ENCODE results near the gene PTPRN2.
"Not testable (repeated sequence)": the region's sequence is repeated elsewhere in the genome, so short reads cannot be mapped to it uniquely, and the experiment has no call there.

The PTPRN2 gene

DNA sequence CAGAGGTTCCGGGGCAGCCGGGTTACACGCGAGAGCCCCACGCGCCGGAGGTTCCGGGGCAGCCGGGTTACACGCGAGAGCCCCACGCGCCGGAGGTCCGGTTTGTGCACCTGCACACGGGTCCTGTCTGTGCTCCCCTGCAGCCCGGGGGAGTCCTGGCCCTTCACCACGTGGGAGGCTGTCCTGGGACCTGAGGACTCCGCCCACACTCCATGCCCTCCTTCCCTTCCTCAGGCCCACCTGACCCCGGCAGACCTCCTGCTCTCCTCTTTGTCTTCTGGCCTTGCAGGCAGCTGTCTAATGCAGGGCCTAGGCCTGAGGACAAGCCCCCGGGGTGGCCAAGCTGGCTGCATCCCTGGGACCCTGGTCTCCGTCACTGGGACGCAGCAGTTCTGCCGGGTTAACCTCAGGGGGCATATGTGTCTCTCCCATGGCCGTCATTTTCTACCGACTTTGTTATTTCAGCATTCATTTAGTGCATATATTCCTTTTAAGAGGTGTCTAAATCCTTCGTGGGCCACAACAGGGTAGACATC is 876.2 kb downstream of the PTPRN2 start:
- no peak for DNase-seq (ENCODE audit: low spot score)
- no peak for FAIRE-seq

DNA sequence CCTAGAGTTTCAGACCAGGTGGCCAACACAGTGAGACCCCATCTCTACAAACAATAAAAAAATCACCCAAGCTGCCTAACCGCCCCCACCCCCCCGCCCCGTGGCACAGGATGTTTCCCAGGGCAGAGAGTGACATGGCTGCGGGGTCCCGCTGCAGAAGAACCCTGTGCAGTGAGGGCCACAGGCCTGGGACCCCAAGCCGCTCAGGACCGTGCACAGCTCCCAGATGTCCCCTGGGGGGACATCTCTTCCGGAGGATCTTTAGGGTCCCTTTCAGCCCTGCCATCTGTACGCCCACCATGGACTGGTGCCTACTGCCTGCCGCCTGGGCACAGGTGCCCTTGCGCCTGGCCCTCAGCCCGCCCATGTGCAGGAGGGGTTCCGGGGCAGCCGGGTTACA is 877.2 kb downstream of the PTPRN2 start:
- FAIRE-seq (no peak), DNase-seq (ENCODE audit: low spot score) (no peak)

DNA sequence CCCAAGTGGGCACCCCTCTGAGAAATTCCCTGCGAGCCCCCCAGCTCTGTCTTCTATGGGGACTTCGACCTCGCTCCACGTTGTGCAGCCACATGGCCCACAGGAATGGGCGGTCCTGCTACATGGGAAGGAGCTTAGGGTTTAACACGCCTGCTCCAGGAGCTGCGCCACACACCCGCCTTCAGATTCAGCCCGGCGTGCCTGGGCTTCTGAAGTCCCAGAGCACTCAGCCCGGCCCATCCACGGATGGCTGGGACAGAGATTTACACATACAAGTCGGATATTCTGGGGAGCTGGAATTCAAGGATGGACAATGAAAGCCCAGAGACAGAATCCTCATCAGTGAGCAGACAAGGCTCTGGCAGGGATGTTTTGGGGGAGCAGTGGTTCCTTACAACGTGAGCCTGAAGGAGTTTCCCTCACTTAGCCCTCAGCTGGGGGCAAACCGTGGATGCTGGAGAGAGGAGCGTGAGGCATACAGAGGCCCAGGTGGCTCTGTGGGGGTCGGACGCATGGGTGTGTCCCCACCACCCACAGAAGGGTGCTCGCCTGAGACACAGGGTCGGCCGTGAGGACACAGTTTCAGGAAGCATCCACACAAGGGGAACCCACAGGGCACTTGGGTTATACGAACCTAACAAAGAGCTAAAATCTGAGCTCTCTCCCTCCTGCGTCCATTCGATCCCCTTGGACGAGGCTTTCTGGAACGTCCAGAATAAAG is 877.9 kb downstream of the PTPRN2 start:
- FAIRE-seq (no peak), DNase-seq (ENCODE audit: low spot score) (no peak)

DNA sequence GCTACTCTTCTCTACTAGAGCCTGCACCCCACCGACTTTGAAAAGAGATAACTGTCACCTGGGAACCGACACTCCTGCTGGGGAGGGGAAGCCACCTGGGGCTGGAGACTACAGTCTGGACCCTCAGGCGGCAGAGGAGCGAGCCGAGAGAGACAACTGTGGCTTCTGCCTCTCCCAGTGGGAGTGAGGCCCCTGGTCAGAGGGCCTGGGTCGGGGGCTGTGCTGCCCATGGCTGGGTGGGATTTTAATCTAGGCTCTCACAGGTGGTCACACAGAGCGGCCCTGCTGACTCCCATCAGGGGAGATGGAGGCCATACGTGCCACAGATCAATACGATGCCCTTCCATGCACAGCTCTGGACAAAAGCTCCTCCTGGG is 878.7 kb downstream of the PTPRN2 start:
- FAIRE-seq, result no peak
- DNase-seq (ENCODE audit: low spot score), result no peak

DNA sequence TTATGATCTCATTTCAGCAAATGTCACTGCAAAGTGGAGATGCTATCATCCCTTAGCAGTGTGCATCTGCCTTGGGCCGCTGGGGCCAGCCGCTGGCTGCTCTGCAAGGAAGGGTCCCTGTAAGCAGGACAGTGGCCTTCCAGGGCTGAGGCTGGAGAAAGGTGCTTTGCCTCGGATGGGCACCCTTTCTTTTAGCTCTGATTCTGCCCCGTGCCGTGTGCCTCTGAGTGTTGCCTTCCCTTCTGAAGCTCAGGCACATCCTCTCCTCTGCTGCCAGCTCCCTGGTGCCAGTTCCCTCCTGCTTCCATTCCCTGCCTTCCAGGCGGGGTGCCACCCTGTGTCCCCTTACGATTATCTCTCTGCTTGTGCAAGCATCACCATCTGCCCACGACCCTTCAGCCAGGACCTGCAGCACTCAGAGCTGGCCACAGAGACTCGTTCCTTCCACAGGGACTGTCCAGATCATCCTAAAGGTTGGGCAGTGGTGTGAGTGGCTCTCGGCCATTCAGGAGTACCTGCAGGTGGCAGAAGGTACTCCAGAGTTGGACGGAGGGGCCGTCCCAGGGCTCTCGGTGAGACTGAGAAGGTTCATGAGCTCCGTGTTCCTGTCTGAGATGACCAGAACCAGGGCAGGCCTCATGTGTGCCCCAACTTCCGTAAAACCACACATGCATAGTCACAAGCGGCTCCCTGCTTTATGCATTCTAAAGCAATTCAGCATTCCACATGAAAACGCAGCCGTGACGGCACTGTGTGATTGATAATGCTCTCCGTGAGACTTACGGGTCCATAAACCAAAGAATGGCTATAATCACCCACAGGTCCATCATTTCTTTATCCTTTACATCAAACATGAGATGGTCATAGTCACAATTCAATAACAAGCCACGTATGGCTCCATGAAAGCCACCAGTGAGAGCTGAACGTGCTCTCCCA is 879.4 kb downstream of the PTPRN2 start:
- FAIRE-seq, result no peak

DNA sequence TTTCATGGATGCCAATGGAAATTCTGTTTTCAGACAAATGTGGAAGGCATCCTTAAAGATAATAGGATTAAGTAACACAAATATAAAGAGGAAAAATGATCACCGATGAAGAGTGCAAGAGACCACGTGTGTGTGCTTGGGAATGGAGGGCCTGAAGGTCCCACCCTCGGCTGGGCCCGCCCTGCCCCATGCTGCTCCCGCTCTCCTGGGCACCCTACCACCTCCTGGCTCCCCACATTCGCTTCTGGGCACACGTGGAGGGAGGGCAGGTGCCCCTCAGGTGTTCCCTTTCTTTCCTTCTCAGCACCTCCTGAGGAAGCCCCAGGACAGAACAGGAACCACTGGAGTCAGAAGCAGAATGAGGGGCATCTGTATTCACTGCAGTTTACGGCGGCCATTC is 883.3 kb downstream of the PTPRN2 start:
- DNase-seq (ENCODE audit: low spot score) (no peak), FAIRE-seq (no peak)

More for the DNA sequence above, 879.4 kb downstream of the PTPRN2 start:
- no peak for DNase-seq (ENCODE audit: low spot score)

DNA sequence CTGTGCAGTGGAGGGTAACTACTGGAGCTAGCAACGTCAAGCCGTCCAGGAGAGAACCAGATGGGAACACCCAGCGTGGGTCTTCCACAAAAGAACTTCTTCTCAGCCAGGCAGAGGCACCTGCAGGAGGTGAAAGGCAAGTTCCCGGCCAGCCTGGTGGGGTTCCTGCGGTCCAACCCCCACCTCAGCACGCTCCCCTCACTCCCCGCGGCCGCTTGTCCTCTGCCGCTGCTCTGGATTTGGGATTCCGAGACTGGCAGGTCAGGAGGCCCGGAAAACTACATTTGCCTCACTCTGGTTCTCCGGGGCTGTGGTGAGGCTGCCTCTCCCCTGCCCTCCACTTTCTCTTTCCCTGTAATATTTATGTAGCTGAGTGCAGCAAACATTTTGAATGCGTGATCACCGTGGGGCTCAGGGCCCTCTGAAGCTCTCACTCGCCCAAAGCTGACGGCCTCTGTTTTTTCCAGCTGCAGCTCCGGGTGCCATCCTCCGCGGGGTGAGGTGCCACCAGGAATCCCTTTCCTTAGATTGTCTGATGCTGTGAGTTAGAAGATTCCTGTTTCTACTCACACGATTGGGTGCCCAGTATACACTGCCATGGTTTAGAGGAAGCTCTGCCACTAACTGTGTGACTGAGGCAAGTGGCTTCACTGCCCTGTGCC is 884.0 kb downstream of the PTPRN2 start:
- no peak for DNase-seq (ENCODE audit: low spot score)
- no peak for FAIRE-seq

DNA sequence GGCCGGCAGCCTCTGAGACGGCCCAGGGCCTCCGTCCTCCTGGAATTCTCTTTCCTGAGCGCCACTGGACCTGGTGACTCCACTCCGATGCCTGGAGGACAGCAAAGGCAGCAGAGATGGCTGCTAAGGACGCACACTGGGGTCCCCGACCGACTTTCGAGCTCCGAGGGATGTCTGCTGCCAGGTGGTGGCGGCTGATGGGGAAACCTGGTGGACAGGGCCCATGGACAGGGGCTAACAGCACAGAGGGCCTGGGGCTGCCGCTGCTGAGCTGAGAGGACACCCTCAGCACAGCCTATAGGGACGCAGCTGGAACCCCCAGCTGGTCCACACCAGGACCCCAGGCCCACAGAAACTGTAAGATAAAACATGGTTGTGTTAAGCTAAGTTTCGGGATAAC is 884.5 kb downstream of the PTPRN2 start:
- no peak for FAIRE-seq
- DNase-seq (ENCODE audit: low spot score), result no peak

DNA sequence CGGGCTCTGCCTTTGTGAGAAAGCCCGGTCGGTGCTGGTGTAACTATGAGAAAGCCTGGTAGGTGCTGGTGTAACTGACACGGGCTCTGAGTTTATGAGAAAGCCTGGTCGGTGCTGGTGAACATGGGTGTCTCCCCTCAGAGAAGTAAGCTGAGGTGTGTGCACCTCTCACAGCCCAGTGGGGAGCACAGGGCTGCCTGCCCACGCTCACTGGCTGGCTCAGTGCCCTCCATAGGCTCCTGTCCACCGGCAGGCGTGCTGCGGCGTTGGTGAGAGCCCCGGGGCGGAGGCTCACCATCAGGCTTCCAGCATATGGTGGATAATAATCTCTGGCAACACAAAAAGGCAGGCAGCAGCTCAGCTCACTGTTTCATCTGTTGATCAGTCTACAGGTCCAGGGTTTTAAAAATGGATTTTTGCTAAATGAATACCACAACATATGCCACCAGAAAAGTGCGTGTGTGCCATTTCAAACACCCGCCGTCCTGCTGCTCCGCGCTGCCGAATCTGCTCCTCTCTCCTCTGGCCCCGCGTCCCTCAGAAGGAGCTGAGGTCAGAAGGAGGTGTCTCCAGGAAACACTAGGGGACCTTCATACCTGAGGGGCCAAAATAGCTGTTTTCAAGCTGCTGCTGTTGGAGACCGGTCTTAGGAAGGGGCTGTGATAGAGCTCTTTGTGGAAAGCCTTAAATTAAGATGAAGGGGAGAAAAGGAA is 885.2 kb downstream of the PTPRN2 start:
- no peak for DNase-seq (ENCODE audit: low spot score)
- no peak for FAIRE-seq

DNA sequence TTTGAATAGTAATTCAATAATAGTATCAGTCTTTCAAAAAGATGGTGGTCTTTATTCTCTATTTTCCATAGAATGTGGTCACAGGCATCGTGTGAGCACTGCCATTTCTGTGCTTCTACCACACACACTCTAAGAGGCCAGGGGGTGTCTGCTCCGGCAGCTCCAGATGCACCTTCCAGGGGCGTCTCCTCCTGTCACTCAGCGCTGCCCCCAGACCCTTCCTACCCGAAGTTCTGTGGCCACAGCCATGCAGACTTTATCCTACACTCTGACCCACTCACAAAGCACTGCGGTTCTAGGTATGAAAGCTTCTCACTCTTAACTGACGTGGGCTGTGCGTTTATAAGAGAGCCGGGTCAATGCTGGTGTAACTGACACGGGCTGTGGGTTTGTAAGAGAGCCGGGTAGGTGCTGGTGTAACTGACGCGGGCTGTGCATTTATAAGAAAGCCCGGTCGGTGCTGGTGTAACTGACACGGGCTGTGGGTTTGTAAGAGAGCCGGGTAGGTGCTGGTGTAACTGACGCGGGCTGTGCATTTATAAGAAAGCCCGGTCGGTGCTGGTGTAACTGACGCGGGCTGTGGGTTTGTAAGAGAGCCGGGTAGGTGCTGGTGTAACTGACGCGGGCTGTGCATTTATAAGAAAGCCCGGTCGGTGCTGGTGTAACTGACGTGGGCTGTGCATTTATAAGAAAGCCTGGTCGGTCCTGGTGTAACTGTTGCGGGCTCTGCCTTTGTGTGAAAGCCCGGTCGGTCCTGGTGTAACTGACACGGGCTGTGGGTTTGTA is 886.0 kb downstream of the PTPRN2 start:
- FAIRE-seq; DNase-seq (ENCODE audit: low spot score): not testable (repeated sequence)

DNA sequence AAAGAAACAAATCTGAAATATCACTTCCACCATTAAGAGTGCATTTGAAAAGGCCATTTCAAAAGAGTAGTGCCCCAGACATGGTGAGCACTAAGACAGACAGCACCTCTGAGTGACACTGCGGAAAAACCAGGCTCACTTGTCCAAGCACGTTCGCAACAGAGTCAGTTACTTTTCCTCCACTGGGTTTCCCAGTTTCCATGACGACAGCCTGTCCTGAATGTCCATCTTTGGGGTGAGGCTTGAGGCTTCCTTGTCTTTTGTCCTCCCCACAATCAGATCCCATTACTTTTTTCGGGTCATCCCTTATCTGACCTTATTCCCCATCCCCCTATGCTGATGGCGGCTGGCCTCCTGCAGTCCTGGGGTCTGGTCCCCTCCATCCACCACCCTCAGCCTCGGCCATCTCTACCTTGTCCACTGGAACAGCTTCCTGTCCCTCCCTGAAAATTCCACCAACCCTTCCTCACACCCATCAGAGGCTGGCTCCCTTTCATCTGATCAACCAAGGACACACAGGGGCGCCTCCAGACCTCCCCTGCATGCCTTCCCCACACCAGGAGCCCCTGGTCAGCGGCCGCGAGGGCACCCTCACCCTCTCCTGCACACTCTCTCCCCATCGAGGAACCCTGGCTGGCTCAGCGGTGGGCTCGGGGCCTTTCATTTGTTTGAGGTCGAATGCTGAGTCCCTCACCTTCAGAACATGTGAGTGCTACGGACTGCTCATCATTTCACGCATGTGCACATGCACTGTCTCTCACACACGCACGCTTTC is 887.2 kb downstream of the PTPRN2 start:
- no peak for DNase-seq (ENCODE audit: low spot score)
- FAIRE-seq, result no peak

DNA sequence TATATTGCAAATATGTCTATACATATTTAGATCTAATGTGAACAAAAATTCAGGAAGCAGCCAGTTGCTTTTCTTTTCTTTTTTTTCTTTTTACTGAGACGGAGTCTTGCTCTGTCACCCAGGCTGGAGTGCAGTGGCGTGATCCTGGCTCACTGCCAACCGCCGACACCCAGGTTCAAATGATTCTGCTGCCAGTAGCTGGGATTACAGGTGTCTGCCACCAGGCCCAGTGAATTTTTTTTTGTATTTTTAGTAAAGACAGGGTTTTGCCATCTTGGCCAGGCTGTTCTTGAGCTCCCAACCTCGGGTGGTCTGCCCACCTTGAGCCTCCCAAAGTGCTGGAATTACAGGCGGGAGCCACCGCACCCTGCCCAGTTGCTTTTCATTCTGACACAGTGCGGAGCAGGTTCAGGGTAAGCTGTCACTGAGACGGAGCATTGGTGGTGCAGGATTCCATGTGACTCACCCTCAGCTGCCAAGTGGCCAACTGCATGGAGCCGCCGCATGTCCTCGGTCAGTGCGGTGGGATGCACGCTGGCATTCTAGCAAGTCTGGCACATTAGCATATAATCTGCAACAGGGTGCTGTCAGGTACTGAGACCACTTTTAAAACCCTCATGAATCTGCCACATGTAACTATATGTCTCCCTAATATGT is 888.1 kb downstream of the PTPRN2 start:
- DNase-seq (ENCODE audit: low spot score) (no peak), FAIRE-seq (no peak)

DNA sequence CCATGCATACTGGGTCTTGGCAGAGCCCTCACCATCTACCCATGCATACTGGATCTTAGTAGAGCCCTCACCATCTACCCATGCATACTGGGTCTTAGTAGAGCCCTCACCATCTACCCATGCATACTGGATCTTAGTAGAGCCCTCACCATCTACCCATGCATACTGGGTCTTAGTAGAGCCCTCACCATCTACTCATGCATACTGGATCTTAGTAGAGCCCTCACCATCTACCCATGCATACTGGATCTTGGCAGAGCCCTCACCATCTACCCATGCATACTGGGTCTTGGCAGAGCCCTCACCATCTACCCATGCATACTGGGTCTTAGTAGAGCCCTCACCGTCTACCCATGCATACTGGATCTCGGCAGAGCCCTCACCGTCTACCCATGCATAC is 890.3 kb downstream of the PTPRN2 start:
- FAIRE-seq, result not testable (repeated sequence)

DNA sequence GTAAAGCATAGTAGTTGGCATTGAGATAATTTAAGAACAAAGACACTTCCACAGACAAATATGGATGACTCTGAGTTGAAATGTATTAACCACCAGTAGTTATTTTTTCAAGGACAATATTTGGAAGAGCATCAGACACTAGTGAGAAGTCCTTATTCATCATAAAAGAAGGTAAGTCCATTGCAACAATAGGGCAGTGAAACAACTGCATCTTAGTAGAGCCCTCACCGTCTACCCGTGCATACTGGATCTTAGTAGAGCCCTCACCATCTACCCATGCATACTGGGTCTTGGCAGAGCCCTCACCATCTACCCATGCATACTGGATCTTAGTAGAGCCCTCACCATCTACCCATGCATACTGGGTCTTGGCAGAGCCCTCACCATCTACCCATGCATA is 892.0 kb downstream of the PTPRN2 start:
- not testable (repeated sequence) for DNase-seq (ENCODE audit: low spot score); FAIRE-seq

More for the DNA sequence above, 890.3 kb downstream of the PTPRN2 start:
- DNase-seq (ENCODE audit: low spot score), result not testable (repeated sequence)

DNA sequence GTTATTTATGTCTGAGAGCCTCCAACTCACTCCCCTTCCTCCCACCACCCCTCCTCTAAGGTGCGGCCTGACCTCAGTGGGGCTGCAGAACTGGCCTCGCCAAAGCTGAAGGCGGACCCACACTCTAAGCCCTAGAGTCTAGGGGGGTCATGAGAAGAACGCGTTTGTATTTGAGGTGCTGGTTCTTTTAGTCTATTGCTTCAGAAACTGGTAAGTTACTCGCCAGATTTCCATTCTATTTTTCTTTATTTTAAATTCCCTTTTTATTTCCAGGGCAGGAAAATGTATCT is 893.3 kb downstream of the PTPRN2 start:
- no peak for DNase-seq (ENCODE audit: low spot score)
- no peak for FAIRE-seq

DNA sequence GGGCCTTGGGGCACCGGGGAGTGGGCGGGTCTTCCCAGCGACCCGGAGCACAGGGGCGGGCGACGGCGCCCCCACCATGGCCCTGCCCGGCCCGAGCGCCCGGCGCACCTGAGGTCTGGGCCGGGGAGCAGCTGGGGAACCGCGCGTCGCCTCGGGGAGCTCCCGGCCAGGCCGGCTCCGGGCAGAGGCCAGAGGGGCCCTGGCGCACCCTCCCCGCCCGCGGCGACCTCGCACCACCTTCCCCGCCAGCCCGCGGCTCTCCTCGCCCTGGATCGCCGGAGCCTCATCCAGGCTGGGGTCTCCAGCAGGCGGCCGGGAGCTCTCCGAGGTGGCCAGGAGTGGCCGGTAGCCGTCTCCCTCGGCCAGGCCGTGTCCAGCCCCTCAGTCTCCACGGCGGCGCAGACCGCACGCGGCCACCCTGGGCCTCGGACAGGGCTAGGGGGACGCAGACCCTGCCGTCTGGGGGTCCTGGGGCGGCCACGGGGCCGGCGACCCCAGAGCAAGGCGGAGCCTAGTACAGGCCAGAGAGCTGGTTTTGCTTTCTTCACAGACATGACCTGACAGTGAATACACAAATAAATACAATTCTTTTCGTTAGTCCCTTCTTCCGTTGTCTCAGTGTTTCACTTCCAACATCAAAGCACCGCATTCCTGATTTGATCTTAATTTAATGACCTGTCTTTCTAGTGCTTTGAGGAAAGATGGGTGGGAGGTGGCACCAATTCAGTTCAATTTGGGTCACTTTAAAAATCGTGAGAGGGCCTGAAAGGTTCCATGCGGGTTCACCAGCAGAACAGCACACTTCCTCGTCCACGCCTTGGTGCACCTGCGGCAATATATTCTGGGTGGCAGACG is 893.9 kb downstream of the PTPRN2 start:
- FAIRE-seq (no peak), DNase-seq (ENCODE audit: low spot score) (no peak)

DNA sequence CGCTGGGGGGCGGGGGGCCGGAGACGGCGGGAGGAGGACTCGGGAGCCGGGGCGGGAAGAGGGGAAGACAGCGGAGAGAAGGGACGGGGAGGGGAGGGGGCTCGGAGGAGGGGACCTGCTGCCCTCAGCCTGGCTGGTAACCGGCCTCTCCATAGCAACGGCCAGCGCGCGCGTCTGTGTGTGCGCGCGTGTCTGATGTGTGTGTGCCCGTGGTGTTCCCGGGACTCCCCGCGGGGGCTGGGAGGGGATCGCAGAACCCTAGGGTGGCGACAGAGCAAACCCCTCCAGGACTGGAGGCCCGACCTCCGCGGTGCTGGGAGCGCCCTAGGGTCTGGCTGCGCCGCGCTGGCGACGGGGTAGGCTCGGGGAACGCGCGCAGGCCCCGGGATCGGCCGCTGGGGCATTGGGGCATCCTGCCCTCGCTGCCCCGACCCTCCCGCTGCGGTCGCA is 894.5 kb downstream of the PTPRN2 start:
- no peak for FAIRE-seq
- no peak for DNase-seq (ENCODE audit: low spot score)

DNA sequence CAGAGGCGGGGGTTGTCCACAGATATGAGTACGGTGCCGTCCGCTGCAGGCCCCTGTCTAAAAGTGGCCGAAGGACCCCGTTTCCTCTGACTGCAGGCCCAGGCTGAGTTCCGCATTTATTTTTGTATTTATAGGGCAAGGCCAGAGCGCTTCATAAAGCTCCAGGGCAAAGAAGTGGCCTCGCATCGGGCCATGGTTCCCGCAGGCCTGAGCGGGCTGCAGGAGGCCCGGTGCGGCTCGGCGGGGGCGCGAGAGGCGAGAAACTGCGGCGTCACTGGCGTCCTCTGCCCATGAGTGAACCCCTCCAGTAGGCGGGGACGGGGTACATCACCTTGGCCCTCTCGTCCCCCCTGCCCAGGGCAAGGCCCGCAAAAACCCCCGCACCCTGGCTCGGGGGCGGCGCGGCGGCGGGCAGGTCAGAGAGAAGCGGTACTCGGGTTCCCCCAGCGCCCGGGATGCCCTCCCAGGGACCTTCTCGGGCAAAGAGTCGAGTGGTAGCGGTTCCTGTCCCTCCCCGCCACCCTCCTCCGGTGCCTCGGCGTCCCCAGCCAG is 895.1 kb downstream of the PTPRN2 start:
- DNase-seq (ENCODE audit: low spot score), result no peak
- FAIRE-seq, result no peak
